Transverse colon (tissue), 4 donors: ENCODE measurements around the gene TOB2. TPM values are rescaled to one million over a fixed set of nuclear protein-coding genes. Genes with fewer than 3 reads are reported as not detected.
A peak's percentile ranks its signal among the peaks of the same experiment; 100 is the strongest.

Experiments
- DNase-seq: peaks from one replicate; pipeline ENCODE4 v3.0.0-alpha.2; 2019
- H3K27ac ChIP-seq, 4 donors: fragments of 200-600 bp; sonication (generic); 2 replicates each; pipeline ENCODE4 v1.5.1; 2016 to 2018; ENCODE audit warnings: inconsistent platforms in 4 of 4
- H3K27me3 ChIP-seq: fragments of 200-600 bp; sonication (generic); 2 replicates; pipeline ENCODE4 v1.5.1; 2017; ENCODE audit warnings: inconsistent platforms
- H3K36me3 ChIP-seq, 4 donors: fragments of 200-600 bp; sonication (generic); 2 replicates each; pipeline ENCODE4 v1.5.1; 2017 to 2019; ENCODE audit warnings: inconsistent platforms in 4 of 4
- H3K4me1 ChIP-seq, 4 donors: fragments of 200-600 bp; sonication (generic); 2 replicates each; pipeline ENCODE4 v1.5.1; 2017 to 2020; ENCODE audit warnings: inconsistent platforms in 4 of 4
- H3K4me3 ChIP-seq, 4 donors: fragments of 200-600 bp; sonication (generic); 1 replicate in 1 of 4; 2 replicates in 3 of 4; pipeline versions ENCODE4 v1.5.1 to v1.6.1; 2017 to 2019; ENCODE audit warnings: inconsistent platforms in 4 of 4
- H3K9me3 ChIP-seq, 2 donors: fragments of 200-600 bp; sonication (generic); 2 replicates each; pipeline ENCODE4 v1.5.1; 2017 to 2019; ENCODE audit warnings: inconsistent platforms in 2 of 2
- CTCF ChIP-seq, 5 experiments: fragments of 200-600 bp in 3 of 5; fragments of 450-650 bp in 2 of 5; sonication (generic) in 3 of 5; IDR thresholded peaks; 1 replicate in 2 of 5; 2 replicates in 3 of 5; pipeline ENCODE4 v1.5.1; 2016 to 2017; ENCODE audit warnings: antibody characterized with exemption in 5 of 5, inconsistent platforms in 3 of 5, mild to moderate bottlenecking in 2 of 5, moderate library complexity in 1 of 5
- EP300 ChIP-seq: sonication (generic); formaldehyde crosslinking; IDR thresholded peaks from one replicate; pipeline ENCODE4 v1.6.1; 2017; ENCODE audit warnings: antibody characterized with exemption, low read depth
- POLR2A ChIP-seq: fragments of 450-650 bp; IDR thresholded peaks from one replicate; pipeline ENCODE4 v1.6.1; 2016; ENCODE audit warnings: antibody characterized with exemption, mild to moderate bottlenecking, moderate library complexity
- POLR2AphosphoS5 ChIP-seq, 3 donors: sonication (generic); formaldehyde crosslinking; IDR thresholded peaks; one replicate each; pipeline ENCODE4 v1.6.1; 2016; ENCODE audit warnings: antibody characterized with exemption in 3 of 3
- WGBS, 2 donors: methylation state at CpG; one replicate each; pipeline ENCODE4 v1.1.5; 2018; ENCODE audit warnings: low coverage in 1 of 2; 5-methylcytosine and 5-hydroxymethylcytosine counted together
- in situ Hi-C, 4 donors: fragments of 200-750 bp; cut with MboI; loops; one replicate each; pipeline versions ENCODE4 v1.15.0 to v1.15.1; 2017; ENCODE audit warnings: low sequenced_read_pairs in 3 of 4, low pct_ligation_motif_present in 1 of 4, low pct_unique_long_range_greater_than_20kb in 1 of 4
- intact Hi-C: fragments of 100-400 bp; cut with DNase I; formaldehyde crosslinking; loops from one replicate; pipeline ENCODE4 v1.15.1; 2023; ENCODE audit warnings: low total_unique reads
- total RNA-seq, 4 donors: library from RNA; depleted of rRNA; stranded (reverse); fragments of >200 nt; gene quantifications; one replicate each; pipeline ENCODE4 v1.1.0, GENCODE V29; 2016

The TOB2 gene
- total RNA-seq, 4 donors from 2014 or later, result 22.7 to 64.0 (median 49.7) TPM

GRCh38 chr22:41410311-41410751 is 36.3 kb downstream of the TOB2 start:
- peaks cover 28 to 36% (median 35%) of the 10 kb centered on the region in 4 donors for H3K4me1 ChIP-seq
- H3K4me3 ChIP-seq, result no peak overlapping the region
- intact Hi-C loops, result no loop called here
- in situ Hi-C loops, result no loop called here
- TF ChIP-seq CTCF (IDR thresholded peaks at IDR 0.05), result no peak
- peak; percentile 87 for TF ChIP-seq EP300
- peak; percentile 7 to 53 (median 23) for TF ChIP-seq POLR2AphosphoS5 (IDR thresholded peaks at IDR 0.05)
- no peaks in the 10 kb centered on the region for H3K9me3 ChIP-seq
- 77% methylated on average over 7 of the region's 7 CpGs; no CpG with 5 or more reads in 1 of the 2 donors for WGBS, 2 donors
- no peaks in the 10 kb centered on the region for H3K27me3 ChIP-seq
- no peak for DNase-seq
- H3K36me3 ChIP-seq, result no peaks in the 10 kb centered on the region
- H3K27ac ChIP-seq, result peak overlapping the region; percentile 97 to 99 (median 99)

- DNase-seq, result no peak
- no peaks in the 10 kb centered on the region for H3K36me3 ChIP-seq
- no peak for TF ChIP-seq POLR2A
- no peak for TF ChIP-seq EP300
- TF ChIP-seq CTCF (IDR thresholded peaks at IDR 0.05), result no peak
- no peak for TF ChIP-seq POLR2AphosphoS5 (IDR thresholded peaks at IDR 0.05)
- no peak overlapping the region for H3K4me3 ChIP-seq
- H3K27ac ChIP-seq, result peak overlapping the region in 1 of 4 donors; percentile 2
- WGBS, 2 donors, result 80 to 87% methylated on average over 1 to 8 of the region's 8 CpGs
- intact Hi-C loops (no loop called here), in situ Hi-C loops (loop anchor here in 3 of 4 donors (5.0 to 10.0 kb wide), 2 partner anchors 106 to 109 kb away; no protein-coding TSS in a partner anchor)
- no peaks in the 10 kb centered on the region for H3K9me3 ChIP-seq
- H3K4me1 ChIP-seq, result peaks cover 25 to 27% (median 26%) of the 10 kb centered on the region in 4 donors
- no peaks in the 10 kb centered on the region for H3K27me3 ChIP-seq
These were observed 37.9 kb downstream of the TOB2 start for GRCh38 chr22:41408665-41409064.

GRCh38 chr22:41407433-41407832 is 39.2 kb downstream of the TOB2 start:
- no peak for DNase-seq
- Histone ChIP-seq H3K9me3 (no peaks in the 10 kb centered on the region), H3K27ac (no peak overlapping the region), H3K27me3 (no peaks in the 10 kb centered on the region), H3K36me3 (no peaks in the 10 kb centered on the region), H3K4me3 (no peak overlapping the region), H3K4me1 (peaks cover 23 to 28% (median 25%) of the 10 kb centered on the region in 4 donors)
- WGBS, 2 donors, result 86 to 93% methylated on average over 2 to 3 of the region's 3 CpGs
- intact Hi-C loops, result no loop called here
- no peak for TF ChIP-seq CTCF (IDR thresholded peaks at IDR 0.05)
- no peak for TF ChIP-seq EP300
- TF ChIP-seq POLR2A, result no peak
- in situ Hi-C loops, result loop anchor here in 3 of 4 donors (5.0 to 10.0 kb wide), 2 partner anchors 107 to 110 kb away; no protein-coding TSS in a partner anchor

GRCh38 chr22:41406410-41406809 is 40.2 kb downstream of the TOB2 start:
- intact Hi-C loops (no loop called here), in situ Hi-C loops (loop anchor here in 3 of 4 donors (5.0 to 10.0 kb wide), 2 partner anchors 108 to 111 kb away; no protein-coding TSS in a partner anchor)
- no peak for DNase-seq
- no peaks in the 10 kb centered on the region for H3K36me3 ChIP-seq
- TF ChIP-seq EP300 (no peak), POLR2A (no peak), POLR2AphosphoS5 (IDR thresholded peaks at IDR 0.05) (no peak), CTCF (IDR thresholded peaks at IDR 0.05) (no peak)
- H3K27ac ChIP-seq, result no peak overlapping the region
- no peaks in the 10 kb centered on the region for H3K9me3 ChIP-seq
- no peak overlapping the region for H3K4me3 ChIP-seq
- no peaks in the 10 kb centered on the region for H3K27me3 ChIP-seq
- H3K4me1 ChIP-seq, result peaks cover 24 to 27% (median 25%) of the 10 kb centered on the region in 4 donors
